Occipital lobe (tissue), 2 donors: Measurements from ENCODE around the gene PGBD1. TPM values are rescaled to one million over a fixed set of nuclear protein-coding genes. Genes with fewer than 3 reads are reported as not detected.

ENCODE experiments used
- DNase-seq: peaks from one replicate; lab custom pipeline; 2025; lab: John Stamatoyannopoulos, UW
- total RNA-seq: library from RNA; depleted of rRNA; stranded (reverse); fragments of >200 nt; gene quantifications from one replicate; pipeline ENCODE4 v1.2.3, GENCODE V29; 2014

The PGBD1 gene, protein sequence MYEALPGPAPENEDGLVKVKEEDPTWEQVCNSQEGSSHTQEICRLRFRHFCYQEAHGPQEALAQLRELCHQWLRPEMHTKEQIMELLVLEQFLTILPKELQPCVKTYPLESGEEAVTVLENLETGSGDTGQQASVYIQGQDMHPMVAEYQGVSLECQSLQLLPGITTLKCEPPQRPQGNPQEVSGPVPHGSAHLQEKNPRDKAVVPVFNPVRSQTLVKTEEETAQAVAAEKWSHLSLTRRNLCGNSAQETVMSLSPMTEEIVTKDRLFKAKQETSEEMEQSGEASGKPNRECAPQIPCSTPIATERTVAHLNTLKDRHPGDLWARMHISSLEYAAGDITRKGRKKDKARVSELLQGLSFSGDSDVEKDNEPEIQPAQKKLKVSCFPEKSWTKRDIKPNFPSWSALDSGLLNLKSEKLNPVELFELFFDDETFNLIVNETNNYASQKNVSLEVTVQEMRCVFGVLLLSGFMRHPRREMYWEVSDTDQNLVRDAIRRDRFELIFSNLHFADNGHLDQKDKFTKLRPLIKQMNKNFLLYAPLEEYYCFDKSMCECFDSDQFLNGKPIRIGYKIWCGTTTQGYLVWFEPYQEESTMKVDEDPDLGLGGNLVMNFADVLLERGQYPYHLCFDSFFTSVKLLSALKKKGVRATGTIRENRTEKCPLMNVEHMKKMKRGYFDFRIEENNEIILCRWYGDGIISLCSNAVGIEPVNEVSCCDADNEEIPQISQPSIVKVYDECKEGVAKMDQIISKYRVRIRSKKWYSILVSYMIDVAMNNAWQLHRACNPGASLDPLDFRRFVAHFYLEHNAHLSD
- 17.0 TPM for total RNA-seq

GRCh38 chr6:28281288-28282064, at the start of gene PGBD1:
Gene PGBD1, plus strand, starts transcription at chr6:28281572. Its CDS starts 2,242 bp downstream, at chr6:28283814.
- peak; percentile 60 for DNase-seq

DNA sequence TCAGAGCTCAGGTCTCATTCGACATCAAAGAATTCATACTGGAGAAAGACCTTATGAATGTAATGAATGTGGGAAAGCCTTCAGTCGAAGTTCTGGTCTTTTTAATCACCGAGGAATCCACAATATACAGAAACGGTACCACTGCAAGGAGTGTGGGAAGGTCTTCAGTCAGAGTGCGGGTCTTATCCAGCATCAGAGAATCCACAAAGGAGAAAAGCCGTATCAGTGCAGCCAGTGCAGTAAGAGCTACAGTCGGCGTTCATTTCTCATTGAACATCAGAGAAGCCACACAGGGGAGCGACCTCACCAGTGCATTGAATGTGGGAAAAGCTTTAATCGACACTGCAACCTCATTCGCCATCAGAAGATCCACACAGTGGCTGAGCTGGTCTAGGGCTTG, 48.6 kb upstream of the PGBD1 start:
- DNase-seq, result no peak

GRCh38 chr6:28235912-28236452, 45.4 kb upstream of the PGBD1 start:
- DNase-seq, result no peak

DNA sequence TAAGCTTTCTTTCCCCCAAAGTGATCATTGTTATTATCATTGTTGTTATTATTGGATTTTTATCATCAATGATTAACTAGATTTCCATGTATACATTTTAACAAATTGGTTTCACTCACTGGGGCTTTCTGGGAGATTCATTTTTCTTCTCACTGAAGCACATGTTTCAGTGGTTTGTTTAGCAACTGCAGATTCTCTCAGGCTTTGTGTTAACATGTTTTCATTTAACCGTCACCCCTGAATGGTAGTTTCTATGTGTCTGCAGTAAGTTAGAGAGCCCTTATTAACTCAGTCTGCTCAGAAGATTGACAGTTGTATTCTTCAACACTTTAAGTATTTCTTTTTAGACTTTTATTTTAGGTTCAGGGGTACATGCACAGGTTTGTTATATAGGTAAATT, 41.7 kb upstream of the PGBD1 start:
- DNase-seq, result no peak

DNA sequence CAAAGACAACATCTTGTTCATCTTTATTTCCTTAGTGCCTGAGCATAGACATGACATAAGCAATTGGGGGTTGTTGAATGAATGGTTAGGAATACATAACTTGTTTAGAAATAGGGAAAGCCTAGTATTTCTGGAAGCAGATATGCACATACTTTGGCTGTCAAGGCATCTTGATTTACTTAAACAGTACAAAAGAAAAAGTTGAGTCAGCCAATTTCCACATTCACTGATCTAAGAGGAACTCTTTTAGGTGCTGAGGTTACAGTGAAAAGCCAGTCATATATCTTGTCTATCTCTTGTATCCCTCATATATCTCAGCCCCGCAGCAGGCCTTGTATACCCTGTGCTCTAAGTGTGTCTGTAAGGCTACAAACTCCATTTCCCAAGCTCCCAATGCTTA, 40.9 kb upstream of the PGBD1 start:
- DNase-seq, result no peak

DNA sequence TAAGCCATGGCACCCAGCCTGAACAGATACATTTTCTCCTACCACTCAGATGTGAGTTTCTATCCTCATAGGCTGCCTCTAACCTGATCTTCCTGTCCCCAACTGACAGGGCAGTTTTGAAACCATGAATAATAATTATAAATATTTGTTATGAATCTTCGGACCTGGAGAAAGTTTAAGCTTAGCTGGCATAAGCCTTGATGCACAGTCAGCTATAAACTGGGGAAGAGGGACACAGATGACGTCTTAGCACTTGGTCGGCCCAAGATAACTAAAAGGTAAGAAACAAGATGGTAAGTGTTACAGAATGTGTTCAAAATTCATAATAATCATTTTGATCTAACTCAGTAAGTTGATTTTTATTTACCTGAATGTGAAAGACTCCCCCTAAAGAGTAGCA, 37.4 kb upstream of the PGBD1 start:
- DNase-seq, result no peak

- no peak for DNase-seq
Observed at GRCh38 chr6:28245206-28245941, 36.0 kb upstream of the PGBD1 start.

DNA sequence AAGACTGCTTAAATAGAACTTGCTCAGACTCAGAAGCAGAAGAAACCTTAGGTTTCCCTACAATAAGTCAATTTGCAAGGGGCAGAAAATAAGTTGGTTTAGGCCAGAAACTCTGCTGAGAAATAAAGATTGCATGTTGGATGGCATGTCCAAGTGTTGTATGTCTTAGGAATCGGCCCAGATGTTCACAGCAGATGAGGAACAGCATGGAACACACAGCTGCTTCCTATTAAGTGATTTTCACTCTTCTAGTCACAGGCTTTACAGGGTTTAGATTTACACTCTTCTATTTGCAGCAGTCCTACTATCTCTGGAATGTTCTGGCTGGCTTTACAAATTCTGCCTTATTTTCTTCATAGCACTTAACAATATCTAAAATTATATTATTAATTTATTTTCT, 32.5 kb upstream of the PGBD1 start:
- DNase-seq, result no peak

DNA sequence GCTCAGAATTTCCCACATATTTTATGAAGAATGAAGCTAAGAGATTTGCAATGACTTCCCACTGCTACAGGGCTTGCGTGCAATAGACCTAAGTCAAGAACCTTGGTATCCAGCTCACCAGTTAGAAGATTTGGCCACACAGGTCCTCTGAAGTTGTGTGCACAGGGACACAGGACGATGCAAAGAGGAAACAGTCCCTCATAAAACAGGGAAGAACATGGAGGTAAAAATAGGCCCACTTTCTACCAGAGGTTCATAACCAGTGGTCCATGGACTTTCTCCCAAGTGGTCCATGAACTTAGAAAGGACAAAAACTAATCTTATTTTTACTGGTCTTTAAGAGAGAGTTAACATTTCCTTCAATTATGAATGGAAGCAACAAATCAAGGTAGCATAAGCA, 30.6 kb upstream of the PGBD1 start:
- no peak for DNase-seq

GRCh38 chr6:28251661-28252008, 29.7 kb upstream of the PGBD1 start:
- DNase-seq, result peak; percentile 15

DNA sequence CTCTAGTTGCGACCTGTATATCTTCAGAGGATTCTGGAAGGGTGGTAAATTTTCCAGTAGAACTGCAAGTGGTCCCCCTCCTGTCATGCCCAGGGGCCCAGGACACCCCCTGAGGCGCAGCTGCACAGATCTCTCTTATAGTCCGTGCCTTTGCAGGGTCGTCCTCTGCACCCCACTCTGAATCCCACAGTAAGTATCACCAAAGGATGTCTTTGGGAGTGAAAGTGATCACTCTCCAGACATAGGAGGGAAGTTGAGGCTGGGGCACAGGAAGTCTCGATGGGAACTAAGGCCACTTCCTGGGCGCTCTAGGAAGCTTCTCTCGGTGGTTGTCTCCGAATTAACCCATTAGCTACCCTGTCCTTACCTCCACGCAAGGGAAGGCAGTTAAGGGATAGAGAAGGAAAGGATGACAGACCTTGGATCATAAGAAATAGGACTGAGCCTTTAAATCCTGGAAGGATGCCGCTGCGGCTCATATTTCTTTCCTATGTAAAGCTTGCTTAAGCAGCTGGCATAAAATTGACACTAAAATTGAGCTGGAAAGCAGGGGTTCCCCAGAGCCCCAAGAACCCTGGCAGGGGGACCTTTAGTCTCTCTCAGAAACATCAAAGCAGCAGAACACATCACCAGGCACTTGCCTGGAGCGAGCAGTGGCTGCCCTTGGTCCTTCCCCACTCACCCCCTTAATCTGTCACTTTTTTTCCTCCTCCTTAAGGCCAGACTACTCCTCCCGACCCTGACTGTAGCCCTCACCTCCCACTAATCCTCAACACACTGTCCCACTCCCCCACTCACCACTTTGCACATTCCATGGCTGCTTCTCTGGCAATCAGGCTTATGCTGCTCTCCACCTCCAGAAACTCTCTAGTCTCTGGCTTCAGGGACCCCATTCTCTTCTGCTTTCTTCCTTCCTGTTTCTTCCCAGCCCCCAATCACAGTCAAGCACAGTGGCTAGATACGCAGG, 29.1 kb upstream of the PGBD1 start, which contains the start of gene ZKSCAN4:
Gene ZKSCAN4, minus strand, starts transcription at position 261 of the 967 bp plus-strand sequence. CDS start 289 bp downstream, outside the sequence.
- DNase-seq, result peak; percentile 39

DNA sequence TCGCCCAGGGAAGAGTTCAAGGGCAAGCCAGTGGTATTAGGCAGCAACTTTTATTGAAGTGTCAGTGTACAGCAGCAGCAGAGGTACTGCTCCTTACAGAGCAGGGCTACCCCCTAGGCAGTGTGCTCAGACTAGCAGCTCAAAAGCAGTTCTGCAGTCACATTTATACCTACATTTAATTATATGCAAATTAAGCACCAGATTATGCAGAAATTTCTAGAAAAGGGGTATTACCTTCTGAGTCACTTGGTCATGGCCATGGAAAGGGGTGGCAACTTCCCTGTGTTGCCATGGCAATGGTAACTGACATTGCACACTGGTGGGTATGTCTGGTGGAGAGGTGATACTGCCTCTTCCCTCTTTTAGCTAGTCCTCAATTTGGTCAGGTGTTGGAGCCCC, 27.3 kb upstream of the PGBD1 start:
- DNase-seq, result no peak

DNA sequence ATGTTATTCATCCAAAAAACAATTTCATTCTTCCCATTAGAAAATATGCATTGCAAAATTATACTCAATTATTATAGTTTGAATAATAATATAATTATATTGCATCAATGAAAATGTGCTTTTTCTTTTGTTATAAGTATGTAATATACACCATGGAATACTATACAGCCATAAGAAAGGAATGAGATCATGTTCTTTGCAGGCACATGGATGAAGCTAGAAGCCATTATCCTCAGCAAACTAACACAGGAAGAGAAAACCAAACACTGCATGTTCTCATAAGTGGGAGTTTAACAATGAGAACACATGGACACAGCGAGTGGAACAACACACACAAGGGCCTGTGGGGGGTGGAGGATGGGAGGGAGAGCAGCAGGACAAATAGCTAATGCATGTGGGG, 24.3 kb upstream of the PGBD1 start:
- no peak for DNase-seq

DNA sequence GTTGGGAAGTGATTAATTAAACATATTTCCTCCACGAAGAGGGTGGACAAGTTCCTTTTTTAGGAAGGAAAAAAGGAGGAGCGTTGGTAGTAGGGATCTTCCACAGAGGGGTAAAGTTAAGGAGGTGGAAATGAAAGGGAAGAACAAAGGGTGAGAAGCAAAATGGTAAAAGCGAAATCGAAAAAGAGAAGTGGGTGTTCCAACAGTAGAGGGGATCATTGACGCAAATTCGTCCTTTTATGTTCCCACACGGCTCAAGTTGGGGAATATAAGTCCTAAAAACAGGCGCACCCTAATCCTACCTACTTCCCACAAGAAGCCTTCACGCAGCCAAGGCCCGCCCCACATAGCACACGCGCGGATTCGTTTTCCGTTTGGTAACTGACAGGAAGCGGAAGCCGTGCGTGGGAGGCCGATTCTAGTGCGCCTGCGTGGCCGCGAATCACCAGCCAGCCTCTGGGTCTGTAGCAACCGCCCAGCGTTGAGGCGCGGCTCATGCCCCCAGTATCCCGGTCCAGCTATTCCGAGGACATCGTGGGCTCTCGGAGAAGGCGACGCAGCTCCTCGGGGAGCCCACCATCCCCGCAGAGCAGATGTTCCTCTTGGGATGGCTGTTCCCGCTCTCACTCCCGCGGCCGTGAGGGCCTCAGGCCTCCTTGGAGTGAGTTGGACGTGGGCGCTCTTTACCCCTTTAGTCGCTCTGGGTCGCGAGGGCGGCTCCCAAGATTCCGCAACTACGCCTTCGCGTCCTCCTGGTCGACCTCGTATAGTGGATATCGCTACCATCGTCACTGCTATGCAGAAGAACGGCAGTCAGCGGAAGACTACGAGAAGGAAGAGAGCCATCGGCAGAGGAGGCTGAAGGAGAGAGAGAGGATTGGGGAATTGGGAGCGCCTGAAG, 22.2 kb upstream of the PGBD1 start, which contains the start of gene NKAPL:
Gene NKAPL, plus strand, starts transcription at position 421 of the 901 bp plus-strand sequence. Its CDS starts 75 bp downstream, at position 496.
- DNase-seq, result peak; percentile 53

DNA sequence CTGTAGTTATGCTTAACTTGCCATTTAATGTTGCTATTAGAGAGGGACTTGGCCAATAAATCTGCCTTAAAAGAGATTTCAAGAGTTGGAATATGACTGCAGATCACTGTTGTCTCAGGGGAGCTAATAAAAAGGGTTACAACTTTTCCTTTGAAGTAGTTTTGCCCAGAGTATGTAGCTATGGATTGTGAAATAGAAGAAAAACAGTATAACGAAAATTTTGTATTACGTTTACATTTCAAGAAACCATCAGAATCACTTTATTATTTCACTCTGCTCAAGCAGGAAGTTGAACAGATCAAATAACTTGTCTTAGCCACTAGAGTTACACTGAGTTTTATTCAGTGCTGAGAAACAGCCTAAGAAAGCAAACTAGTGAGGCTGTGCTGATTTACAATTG, 17.4 kb upstream of the PGBD1 start:
- no peak for DNase-seq

DNA sequence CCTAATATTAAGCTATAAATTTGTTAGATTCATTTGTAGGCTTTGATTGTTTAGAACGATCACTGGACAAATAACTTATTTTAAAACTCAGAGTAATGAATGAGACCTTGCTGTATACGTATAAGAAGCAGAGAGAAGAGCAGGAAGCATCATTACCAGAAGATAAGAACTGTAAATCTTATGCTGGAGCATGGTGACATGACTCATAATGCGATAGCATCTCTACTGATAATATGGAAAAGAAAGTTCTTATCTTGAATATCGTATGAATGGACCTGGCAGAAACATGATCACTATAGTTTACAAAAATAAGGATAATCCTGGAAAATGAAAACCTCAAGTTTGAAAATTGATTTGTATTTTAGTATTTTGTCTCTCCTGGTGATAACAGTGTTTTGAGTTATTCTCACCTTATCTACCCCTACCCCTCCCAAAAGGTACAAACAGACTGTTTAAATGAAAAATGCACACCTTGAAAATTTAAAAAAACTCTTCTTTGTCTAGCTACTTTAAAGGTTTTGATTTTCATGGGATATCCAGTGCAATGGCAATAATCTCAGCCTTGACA, 16.5 kb upstream of the PGBD1 start:
- no peak for DNase-seq

DNA sequence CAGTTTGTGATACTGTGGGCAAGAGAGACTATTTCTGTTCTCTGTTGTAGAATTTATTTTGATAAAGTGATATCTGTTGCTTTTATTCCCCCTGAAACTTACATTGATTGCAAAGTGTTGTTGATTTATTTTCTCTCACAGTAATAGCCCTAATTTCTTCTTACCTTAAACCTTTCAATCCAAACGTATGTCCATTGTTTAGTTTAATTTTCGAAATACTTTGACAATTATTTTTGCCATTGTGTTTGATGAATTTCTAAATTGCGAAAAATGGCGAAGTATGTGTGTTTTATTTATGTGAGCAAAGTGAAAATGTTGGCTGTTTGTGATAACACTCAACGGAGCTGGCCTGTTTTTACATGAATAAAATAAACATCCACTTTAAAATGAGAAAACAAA, 14.8 kb upstream of the PGBD1 start:
- DNase-seq, result no peak
